ENCODE measurements around the gene SHPK. TPM values are rescaled to one million over a fixed set of nuclear protein-coding genes. Genes with fewer than 3 reads are reported as not detected.

SHPK gene
- total RNA-seq, 1 donor from 2014 or later = 22.0 TPM

DNA sequence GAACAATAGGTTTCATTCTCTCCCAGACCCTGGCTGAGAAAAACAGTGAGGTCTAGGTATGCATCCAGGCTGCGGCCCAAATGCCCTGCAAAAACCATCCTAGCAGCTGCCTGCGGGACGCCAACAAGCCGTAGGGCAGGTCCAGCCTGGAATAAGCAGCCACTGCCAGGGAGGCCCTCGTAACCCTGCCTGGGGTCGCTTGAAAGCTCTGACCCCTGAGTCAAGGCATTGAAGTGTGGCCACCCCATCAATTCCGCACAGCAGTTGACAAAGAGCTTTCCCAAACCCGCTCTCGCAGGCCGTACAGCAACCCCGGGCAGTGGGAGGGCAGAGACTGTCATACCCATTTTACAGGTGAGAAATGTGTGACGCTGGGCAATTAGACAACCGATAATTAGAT lies 38.0 kb downstream of the SHPK start:
- no peak for TF ChIP-seq CTCF (IDR thresholded peaks at IDR 0.05; ENCODE audit: unreplicated experiment)
- H3K4me1 Mint-ChIP-seq (ENCODE audit: low read depth) = no peaks in the 10 kb centered on the region
- no peaks in the 10 kb centered on the region for H3K27me3 Mint-ChIP-seq
- no peak for DNase-seq (ENCODE audit: low spot score, unreplicated experiment)
- no peak overlapping the region for H3K27ac Mint-ChIP-seq
- H3K4me3 Mint-ChIP-seq (ENCODE audit: low read depth) = no peak overlapping the region
- H3K9me3 Mint-ChIP-seq (ENCODE audit: low read depth) = no peaks in the 10 kb centered on the region
- peaks cover 6% of the 10 kb centered on the region for H3K36me3 Mint-ChIP-seq (ENCODE audit: insufficient read depth)

DNA sequence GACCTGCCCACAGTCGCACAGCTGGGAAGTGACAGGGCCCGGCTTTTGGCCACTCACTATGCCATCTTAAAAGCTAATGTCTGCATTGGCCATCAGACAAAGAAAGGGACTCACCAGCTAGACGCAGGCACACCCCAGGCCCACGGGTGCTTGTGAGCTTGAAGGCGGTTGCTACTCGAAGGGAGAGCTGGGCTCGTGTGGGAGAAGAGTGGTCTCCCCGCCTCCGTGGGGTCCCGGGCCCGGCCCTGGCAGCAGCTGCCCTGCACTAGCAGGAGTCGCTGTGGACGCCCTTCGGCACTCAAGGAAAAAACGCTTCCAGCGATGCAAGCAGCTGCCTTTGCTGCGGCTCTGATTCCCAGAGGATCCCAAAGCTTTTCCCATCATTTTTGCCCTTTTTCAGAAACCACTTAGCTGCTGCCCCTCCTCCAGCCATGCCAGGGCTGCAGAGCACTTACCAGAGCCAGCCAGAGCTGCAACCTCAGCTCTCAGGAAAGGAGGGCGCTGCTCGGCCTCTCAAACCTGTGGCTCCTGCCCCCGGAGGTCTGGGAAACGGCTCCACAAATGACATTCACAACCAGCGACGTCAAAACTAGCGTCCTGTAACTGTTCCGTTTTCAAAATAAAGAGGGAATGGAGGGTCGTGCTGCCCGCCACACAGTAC lies 39.1 kb downstream of the SHPK start:
- Mint-ChIP-seq H3K4me1 (ENCODE audit: low read depth) (no peaks in the 10 kb centered on the region), H3K9me3 (ENCODE audit: low read depth) (no peaks in the 10 kb centered on the region), H3K27ac (no peak overlapping the region), H3K36me3 (ENCODE audit: insufficient read depth) (no peaks in the 10 kb centered on the region), H3K27me3 (no peaks in the 10 kb centered on the region), H3K4me3 (ENCODE audit: low read depth) (no peak overlapping the region)
- TF ChIP-seq CTCF (IDR thresholded peaks at IDR 0.05; ENCODE audit: unreplicated experiment) = no peak
- no peak for DNase-seq (ENCODE audit: low spot score, unreplicated experiment)

DNA sequence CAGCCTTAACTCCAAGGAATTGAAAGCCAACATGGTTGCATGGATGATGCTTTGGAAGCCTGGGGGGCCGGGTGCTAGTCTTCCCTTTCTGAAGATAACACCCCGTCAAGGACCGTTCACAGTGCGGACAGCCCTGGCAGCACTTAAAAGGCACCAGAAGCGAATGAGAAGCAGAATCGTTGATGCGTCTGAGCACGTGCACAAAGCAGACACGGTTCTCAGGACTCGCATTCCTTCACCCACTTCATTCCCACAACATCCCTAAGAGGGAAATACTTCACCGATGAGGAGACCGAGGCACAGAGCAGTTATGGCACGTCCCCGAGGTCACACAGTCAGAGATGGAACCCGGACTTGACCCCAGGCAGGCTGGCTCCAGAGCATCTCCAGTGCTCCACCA lies 41.1 kb downstream of the SHPK start:
- no peak for DNase-seq (ENCODE audit: low spot score, unreplicated experiment)
- Mint-ChIP-seq H3K27ac (no peak overlapping the region), H3K9me3 (ENCODE audit: low read depth) (no peaks in the 10 kb centered on the region), H3K36me3 (ENCODE audit: insufficient read depth) (peaks cover 1% of the 10 kb centered on the region), H3K4me3 (ENCODE audit: low read depth) (no peak overlapping the region), H3K4me1 (ENCODE audit: low read depth) (no peaks in the 10 kb centered on the region), H3K27me3 (no peaks in the 10 kb centered on the region)
- no peak for TF ChIP-seq CTCF (IDR thresholded peaks at IDR 0.05; ENCODE audit: unreplicated experiment)

GRCh38 chr17:3594051-3594800 lies 41.8 kb downstream of the SHPK start:
- no peak for TF ChIP-seq CTCF (IDR thresholded peaks at IDR 0.05; ENCODE audit: unreplicated experiment)
- H3K4me1 Mint-ChIP-seq (ENCODE audit: low read depth) = no peaks in the 10 kb centered on the region
- H3K9me3 Mint-ChIP-seq (ENCODE audit: low read depth) = no peaks in the 10 kb centered on the region
- H3K27ac Mint-ChIP-seq = no peak overlapping the region
- H3K27me3 Mint-ChIP-seq = no peaks in the 10 kb centered on the region
- peaks cover 6% of the 10 kb centered on the region for H3K36me3 Mint-ChIP-seq (ENCODE audit: insufficient read depth)
- no peak for DNase-seq (ENCODE audit: low spot score, unreplicated experiment)
- no peak overlapping the region for H3K4me3 Mint-ChIP-seq (ENCODE audit: low read depth)

DNA sequence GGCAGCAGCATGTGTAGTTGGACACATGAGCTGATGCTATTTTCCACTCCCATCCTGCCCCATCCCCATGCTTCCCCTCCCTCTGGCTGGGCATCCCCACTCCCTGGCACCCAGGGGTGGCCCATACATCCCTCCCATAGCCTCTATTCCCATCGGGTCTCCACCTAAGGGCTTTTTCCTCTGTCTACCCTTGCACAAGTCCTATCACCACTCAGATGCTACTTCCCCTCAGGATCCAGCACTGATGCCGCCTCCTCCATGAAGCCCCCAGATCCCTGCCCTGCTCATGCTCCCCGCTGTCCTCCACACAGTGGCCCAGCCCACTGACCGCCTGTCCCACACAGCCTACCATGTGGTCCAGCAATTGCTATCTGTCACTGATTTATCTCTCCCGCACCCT lies 42.7 kb downstream of the SHPK start:
- H3K4me3 Mint-ChIP-seq (ENCODE audit: low read depth) = no peak overlapping the region
- no peaks in the 10 kb centered on the region for H3K9me3 Mint-ChIP-seq (ENCODE audit: low read depth)
- H3K27ac Mint-ChIP-seq = no peak overlapping the region
- H3K36me3 Mint-ChIP-seq (ENCODE audit: insufficient read depth) = peaks cover 6% of the 10 kb centered on the region
- no peak for TF ChIP-seq CTCF (IDR thresholded peaks at IDR 0.05; ENCODE audit: unreplicated experiment)
- H3K4me1 Mint-ChIP-seq (ENCODE audit: low read depth) = no peaks in the 10 kb centered on the region
- DNase-seq (ENCODE audit: low spot score, unreplicated experiment) = no peak
- H3K27me3 Mint-ChIP-seq = no peaks in the 10 kb centered on the region

All from progenitor cell of endocrine pancreas (in vitro differentiated cells).